Skeletal muscle satellite cell (primary cell): ENCODE results near the gene DNAI1. TPM values are rescaled to one million over a fixed set of nuclear protein-coding genes. Genes with fewer than 3 reads are reported as not detected.
A peak's percentile ranks its signal among the peaks of the same experiment; 100 is the strongest.

ENCODE experiments used
- H3K27me3 ChIP-seq: 2 replicates; pipeline ENCODE4 v1.7.0; 2013; ENCODE audit warnings: low read length; ENCODE audit not compliant: control insufficient read depth, insufficient read depth
- H3K36me3 ChIP-seq: 2 replicates; pipeline ENCODE4 v1.7.0; 2013; ENCODE audit warnings: mild to moderate bottlenecking, control low read depth, low read length; ENCODE audit not compliant: insufficient read depth
- H3K4me1 ChIP-seq: 2 replicates; pipeline ENCODE4 v1.7.0; 2013; ENCODE audit warnings: low read length; ENCODE audit not compliant: control insufficient read depth, insufficient read depth
- H3K4me2 ChIP-seq: 2 replicates; pipeline ENCODE4 v1.7.0; 2013; ENCODE audit warnings: mild to moderate bottlenecking, low read length
- H3K4me3 ChIP-seq: 2 replicates; pipeline ENCODE4 v1.7.0; 2013; ENCODE audit warnings: low read length
- H3K9ac ChIP-seq: 2 replicates; pipeline ENCODE4 v1.7.0; 2013; ENCODE audit warnings: mild to moderate bottlenecking, low read depth, low read length, moderate library complexity
- H3K9me3 ChIP-seq: replicated peaks from 2 replicates; pipeline ENCODE4 v1.7.0; 2013; ENCODE audit warnings: mild to moderate bottlenecking, control low read depth, low read length
- total RNA-seq: library from RNA; depleted of rRNA; stranded (reverse); fragments of >200 nt; gene quantifications from 2 replicates; pipeline ENCODE4 v1.2.3, GENCODE V29; 2012; rRNA removed

Gene DNAI1
- total RNA-seq = not detected in 2 replicates

- Histone ChIP-seq H3K9me3 (no peaks in the 10 kb centered on the region), H3K4me2 (peak within 1 kb of the TSS; percentile 96), H3K4me3 (peak within 1 kb of the TSS; percentile 89), H3K9ac (peak within 1 kb of the TSS; percentile 89), H3K4me1 (peaks cover 31% of the 10 kb centered on the region), H3K27me3 (no peaks in the 10 kb centered on the region), H3K36me3 (no peaks in the 10 kb centered on the region)
Observed at GRCh38 chr9:34458013-34458958, at the start of gene DNAI1, which contains the start of gene FAM219A. Gene DNAI1, plus strand, starts transcription at chr9:34458805. Its CDS starts 201 bp downstream, at chr9:34459006. Gene FAM219A, minus strand, starts transcription at chr9:34458570. Its CDS starts 307 bp downstream, at chr9:34458263.

- no peak overlapping the region for H3K4me2 ChIP-seq
- no peak overlapping the region for H3K9ac ChIP-seq
- H3K4me1 ChIP-seq = no peaks in the 10 kb centered on the region
- H3K9me3 ChIP-seq = no peaks in the 10 kb centered on the region
- peaks cover 4% of the 10 kb centered on the region for H3K36me3 ChIP-seq
- H3K27me3 ChIP-seq = no peaks in the 10 kb centered on the region
- H3K4me3 ChIP-seq = no peak overlapping the region
Observed at GRCh38 chr9:34409154-34409553, 49.5 kb upstream of the DNAI1 start.

- Histone ChIP-seq H3K27me3 (no peaks in the 10 kb centered on the region), H3K36me3 (no peaks in the 10 kb centered on the region), H3K4me3 (no peak overlapping the region), H3K9ac (no peak overlapping the region), H3K4me1 (no peaks in the 10 kb centered on the region), H3K9me3 (no peaks in the 10 kb centered on the region), H3K4me2 (no peak overlapping the region)
Observed at GRCh38 chr9:34412336-34412735, 46.3 kb upstream of the DNAI1 start.

GRCh38 chr9:34413231-34413852, 45.3 kb upstream of the DNAI1 start:
- no peak overlapping the region for H3K4me2 ChIP-seq

GRCh38 chr9:34417734-34418133, 40.9 kb upstream of the DNAI1 start:
- Histone ChIP-seq H3K4me3 (no peak overlapping the region), H3K4me1 (no peaks in the 10 kb centered on the region)

More at GRCh38 chr9:34413231-34413852, 45.3 kb upstream of the DNAI1 start:
- Histone ChIP-seq H3K4me3 (no peak overlapping the region), H3K36me3 (no peaks in the 10 kb centered on the region), H3K9me3 (no peaks in the 10 kb centered on the region), H3K9ac (no peak overlapping the region), H3K4me1 (no peaks in the 10 kb centered on the region), H3K27me3 (no peaks in the 10 kb centered on the region)

GRCh38 chr9:34419716-34420504, 38.7 kb upstream of the DNAI1 start:
- Histone ChIP-seq H3K9ac (no peak overlapping the region), H3K36me3 (no peaks in the 10 kb centered on the region), H3K9me3 (no peaks in the 10 kb centered on the region), H3K4me1 (no peaks in the 10 kb centered on the region), H3K4me2 (no peak overlapping the region), H3K27me3 (no peaks in the 10 kb centered on the region), H3K4me3 (no peak overlapping the region)

More at GRCh38 chr9:34417734-34418133, 40.9 kb upstream of the DNAI1 start:
- H3K27me3 ChIP-seq = no peaks in the 10 kb centered on the region
- no peaks in the 10 kb centered on the region for H3K36me3 ChIP-seq
- no peak overlapping the region for H3K4me2 ChIP-seq
- H3K9ac ChIP-seq = no peak overlapping the region
- no peaks in the 10 kb centered on the region for H3K9me3 ChIP-seq

- H3K9ac ChIP-seq = no peak overlapping the region
- no peak overlapping the region for H3K4me3 ChIP-seq
- H3K36me3 ChIP-seq = no peaks in the 10 kb centered on the region
Observed at GRCh38 chr9:34426347-34427074, 32.1 kb upstream of the DNAI1 start.

GRCh38 chr9:34428325-34428958, 30.2 kb upstream of the DNAI1 start:
- Histone ChIP-seq H3K27me3 (no peaks in the 10 kb centered on the region), H3K4me3 (no peak overlapping the region), H3K36me3 (no peaks in the 10 kb centered on the region), H3K4me2 (no peak overlapping the region), H3K9ac (no peak overlapping the region), H3K4me1 (no peaks in the 10 kb centered on the region), H3K9me3 (no peaks in the 10 kb centered on the region)

More at GRCh38 chr9:34426347-34427074, 32.1 kb upstream of the DNAI1 start:
- H3K4me2 ChIP-seq = no peak overlapping the region
- H3K27me3 ChIP-seq = no peaks in the 10 kb centered on the region
- H3K4me1 ChIP-seq = no peaks in the 10 kb centered on the region
- H3K9me3 ChIP-seq = no peaks in the 10 kb centered on the region

- no peaks in the 10 kb centered on the region for H3K9me3 ChIP-seq
- no peak overlapping the region for H3K4me2 ChIP-seq
- no peaks in the 10 kb centered on the region for H3K27me3 ChIP-seq
- no peaks in the 10 kb centered on the region for H3K36me3 ChIP-seq
- no peak overlapping the region for H3K9ac ChIP-seq
- no peak overlapping the region for H3K4me3 ChIP-seq
- no peaks in the 10 kb centered on the region for H3K4me1 ChIP-seq
Observed at GRCh38 chr9:34430843-34431437, 27.7 kb upstream of the DNAI1 start.

GRCh38 chr9:34431667-34432066, 26.9 kb upstream of the DNAI1 start:
- Histone ChIP-seq H3K4me3 (no peak overlapping the region), H3K4me2 (no peak overlapping the region), H3K4me1 (no peaks in the 10 kb centered on the region), H3K36me3 (no peaks in the 10 kb centered on the region), H3K27me3 (no peaks in the 10 kb centered on the region), H3K9me3 (no peaks in the 10 kb centered on the region), H3K9ac (no peak overlapping the region)
